Kasumi-1 (cell line): ENCODE results near the gene CCDC180.
"Not testable (repeated sequence)": the region's sequence is repeated elsewhere in the genome, so short reads cannot be mapped to it uniquely, and the experiment has no call there.

Experiments used
- DNase-seq, 2 experiments: peaks; one replicate each; lab custom pipeline; 2025; lab: John Stamatoyannopoulos, UW

The CCDC180 gene

GRCh38 chr9:97307500-97308163, at the start of gene CCDC180:
CCDC180 (plus strand) TSS chr9:97307659; CDS start chr9:97308064, 405 bp downstream.
- no peak for DNase-seq

GRCh38 chr9:97259834-97260514, 47.5 kb upstream of the CCDC180 start:
- DNase-seq, result not testable (repeated sequence)

- DNase-seq, result no peak
Observed at GRCh38 chr9:97271292-97271691, 36.2 kb upstream of the CCDC180 start.

- DNase-seq, result no peak
Observed at GRCh38 chr9:97272072-97272471, 35.4 kb upstream of the CCDC180 start.

GRCh38 chr9:97276310-97276852, 31.1 kb upstream of the CCDC180 start:
- no peak for DNase-seq

GRCh38 chr9:97277953-97278352, 29.5 kb upstream of the CCDC180 start:
- DNase-seq, result no peak

- DNase-seq, result no peak
Observed at GRCh38 chr9:97280755-97281330, 26.6 kb upstream of the CCDC180 start.

- no peak for DNase-seq
Observed at GRCh38 chr9:97283768-97284167, 23.7 kb upstream of the CCDC180 start.

GRCh38 chr9:97284798-97285197, 22.7 kb upstream of the CCDC180 start:
- no peak for DNase-seq

- no peak for DNase-seq
Observed at GRCh38 chr9:97292200-97292599, 15.3 kb upstream of the CCDC180 start.

GRCh38 chr9:97293207-97293721, 14.2 kb upstream of the CCDC180 start:
- DNase-seq, result no peak

- DNase-seq, result no peak
Observed at GRCh38 chr9:97293818-97294217, 13.6 kb upstream of the CCDC180 start.

GRCh38 chr9:97297889-97298288, 9.6 kb upstream of the CCDC180 start:
- DNase-seq, result no peak

- DNase-seq, result no peak
Observed at GRCh38 chr9:97299809-97300414, 7.5 kb upstream of the CCDC180 start.

GRCh38 chr9:97300586-97300985, 6.9 kb upstream of the CCDC180 start:
- no peak for DNase-seq

GRCh38 chr9:97301974-97302373, 5.5 kb upstream of the CCDC180 start:
- no peak for DNase-seq

GRCh38 chr9:97304586-97304985, 2.9 kb upstream of the CCDC180 start:
- no peak for DNase-seq

GRCh38 chr9:97305501-97306298, 1.8 kb upstream of the CCDC180 start:
- DNase-seq, result no peak

GRCh38 chr9:97307091-97307490, 368 bp upstream of the CCDC180 start:
- DNase-seq, result no peak

GRCh38 chr9:97309260-97309659, 1.8 kb downstream of the CCDC180 start:
- no peak for DNase-seq

- no peak for DNase-seq
Observed at GRCh38 chr9:97310023-97310422, 2.6 kb downstream of the CCDC180 start.

GRCh38 chr9:97310896-97311295, 3.4 kb downstream of the CCDC180 start:
- DNase-seq, result no peak
